Hematopoietic multipotent progenitor cell treated with erythropoietin and hydrocortisone succinate and interleukin-3 and kit ligand, for 8 days (in vitro differentiated cells): ENCODE measurements around the gene SNCG.
"Not testable (repeated sequence)": the region's sequence is repeated elsewhere in the genome, so short reads cannot be mapped to it uniquely, and the experiment has no call there.

ENCODE experiments used
- DNase-seq: peaks from one replicate; pipeline ENCODE4 v3.0.0-alpha.2; 2015

Gene SNCG

DNA sequence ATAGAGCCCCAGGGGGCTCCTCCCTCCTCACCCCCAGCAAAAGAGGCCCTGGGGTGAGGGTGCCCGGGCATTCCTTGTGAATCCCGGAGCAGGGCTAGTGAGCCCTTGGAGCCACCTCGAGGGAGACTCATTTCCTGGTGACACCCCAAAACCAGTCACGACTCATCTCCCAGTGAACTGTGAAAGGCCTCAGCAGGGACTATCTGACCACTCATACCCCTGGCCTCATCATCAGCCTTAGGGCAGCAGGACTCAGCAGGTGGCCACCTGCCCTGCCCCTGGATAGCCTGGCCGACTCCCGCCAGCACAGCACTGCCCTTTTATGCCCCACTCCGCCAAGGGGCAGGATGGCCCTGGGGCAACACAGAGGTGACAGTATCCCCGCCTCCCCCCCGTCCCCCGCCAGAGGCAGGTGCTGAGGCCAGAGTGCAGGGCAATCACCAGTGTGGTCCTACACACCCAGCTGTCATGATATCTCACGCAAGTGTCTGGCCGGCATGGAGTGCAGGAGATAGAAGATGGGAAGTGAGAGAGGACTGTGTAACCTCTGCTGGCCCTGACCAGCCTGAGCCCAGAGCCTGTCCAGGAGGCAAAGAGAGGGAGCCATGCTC, 3.2 kb downstream of the SNCG start:
- DNase-seq: no peak

DNA sequence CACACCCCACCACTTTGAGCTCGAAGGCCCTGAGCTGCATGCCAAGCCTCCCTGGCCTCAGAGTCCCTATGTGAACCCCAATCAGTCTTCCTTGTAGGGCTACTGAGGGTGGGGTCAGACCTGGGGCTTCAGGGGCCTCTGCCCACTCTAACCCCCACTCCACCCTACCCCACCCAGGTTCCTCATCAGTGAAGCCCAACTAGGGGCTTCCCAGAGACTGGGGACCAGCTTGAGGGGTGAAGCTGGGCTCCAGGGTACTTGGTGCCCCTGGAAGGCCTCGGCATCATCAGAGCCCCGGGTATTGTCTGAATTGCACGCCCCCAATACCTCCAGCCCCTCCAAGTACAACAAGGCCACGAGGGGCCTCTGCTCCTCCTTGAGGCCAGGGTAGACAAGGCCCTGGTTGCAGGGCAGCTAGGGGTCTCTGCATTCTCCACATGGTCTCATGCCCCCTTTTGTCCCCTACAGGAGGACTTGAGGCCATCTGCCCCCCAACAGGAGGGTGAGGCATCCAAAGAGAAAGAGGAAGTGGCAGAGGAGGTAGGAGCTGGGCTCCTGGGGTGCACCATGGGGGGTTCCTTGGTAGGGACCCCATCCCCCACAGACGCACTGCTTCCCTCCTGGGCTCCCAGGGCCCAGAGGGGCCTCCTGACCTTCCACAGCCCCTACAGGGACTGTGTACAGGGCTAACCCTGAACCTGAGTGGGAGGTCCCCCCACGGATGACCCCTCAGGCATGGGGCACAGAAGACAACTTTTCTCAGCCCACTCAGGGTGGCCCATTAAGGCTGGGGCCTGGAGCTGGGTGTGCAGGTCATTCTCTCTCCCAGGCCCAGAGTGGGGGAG, 4.0 kb downstream of the SNCG start:
- DNase-seq: no peak

DNA sequence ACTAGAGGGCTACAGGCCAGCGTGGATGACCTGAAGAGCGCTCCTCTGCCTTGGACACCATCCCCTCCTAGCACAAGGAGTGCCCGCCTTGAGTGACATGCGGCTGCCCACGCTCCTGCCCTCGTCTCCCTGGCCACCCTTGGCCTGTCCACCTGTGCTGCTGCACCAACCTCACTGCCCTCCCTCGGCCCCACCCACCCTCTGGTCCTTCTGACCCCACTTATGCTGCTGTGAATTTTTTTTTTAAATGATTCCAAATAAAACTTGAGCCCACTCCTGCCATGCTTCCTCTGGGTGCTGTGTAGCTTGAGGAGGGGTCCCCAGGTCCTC, 4.5 kb downstream of the SNCG start:
- DNase-seq: no peak

DNA sequence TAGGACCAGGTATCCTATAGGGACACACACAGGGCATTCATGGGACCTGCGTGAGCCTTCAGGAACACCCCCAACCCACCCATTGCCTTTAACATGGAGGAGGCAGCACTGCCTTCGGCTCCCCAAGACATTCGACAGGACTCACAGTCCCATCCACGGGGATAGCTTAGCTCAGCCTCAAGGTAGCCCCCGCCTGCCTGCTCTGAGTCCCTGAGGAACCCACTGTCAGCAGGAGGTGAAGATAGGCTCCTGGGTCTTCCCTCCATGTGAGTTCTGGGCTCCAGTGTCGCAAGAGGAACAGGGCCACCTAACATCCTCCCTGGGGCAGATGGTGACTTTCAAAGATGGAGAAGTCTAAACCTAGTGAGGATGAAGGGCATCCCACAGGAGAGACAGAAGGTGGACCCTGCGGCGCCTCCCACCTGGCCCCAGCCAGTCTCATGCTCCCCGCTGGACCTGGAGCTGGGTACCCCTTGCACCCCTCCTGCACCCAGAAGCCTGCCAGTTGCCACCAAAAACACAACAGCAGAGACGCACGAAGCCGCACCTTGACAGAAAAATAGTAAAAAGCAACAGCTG, 5.0 kb downstream of the SNCG start:
- no peak for DNase-seq

DNA sequence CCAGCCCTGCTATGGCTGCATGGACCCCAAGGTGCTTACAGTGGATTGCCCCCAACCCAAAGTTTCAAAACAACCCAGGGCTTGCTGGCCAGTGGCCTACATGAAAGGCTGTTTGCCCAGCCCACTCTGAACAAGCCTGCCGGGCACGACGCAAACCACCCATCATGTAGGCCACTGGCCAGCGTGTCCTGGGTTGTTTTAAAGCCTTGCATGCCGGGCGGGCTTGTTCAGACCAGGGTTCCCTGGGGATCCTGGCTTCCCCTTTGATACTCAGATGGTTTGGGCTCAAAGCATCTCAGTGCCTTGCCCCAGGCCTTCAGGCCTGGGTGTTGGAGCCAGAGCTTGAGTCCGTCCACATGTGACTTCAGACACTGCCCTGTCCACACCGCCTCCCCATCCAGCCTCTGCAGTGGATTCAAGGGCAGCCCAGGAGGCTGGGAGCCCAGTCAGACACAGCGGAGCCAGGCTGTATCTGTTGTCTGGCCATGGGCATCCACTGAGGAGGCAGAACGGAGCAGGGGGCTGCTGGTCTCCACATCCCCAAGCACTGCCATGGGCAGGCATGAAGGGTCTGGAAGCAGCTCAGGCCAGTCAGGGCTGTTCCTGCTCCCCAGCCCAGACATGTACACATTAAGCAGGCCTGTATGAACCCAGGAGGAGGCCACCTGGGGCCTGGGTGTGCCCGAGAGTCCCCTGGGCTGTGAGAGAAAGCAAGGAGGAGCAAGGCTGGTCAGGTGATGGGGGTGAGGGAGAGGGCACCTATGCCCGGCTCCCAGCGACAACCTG, 5.9 kb downstream of the SNCG start:
- no peak for DNase-seq

DNA sequence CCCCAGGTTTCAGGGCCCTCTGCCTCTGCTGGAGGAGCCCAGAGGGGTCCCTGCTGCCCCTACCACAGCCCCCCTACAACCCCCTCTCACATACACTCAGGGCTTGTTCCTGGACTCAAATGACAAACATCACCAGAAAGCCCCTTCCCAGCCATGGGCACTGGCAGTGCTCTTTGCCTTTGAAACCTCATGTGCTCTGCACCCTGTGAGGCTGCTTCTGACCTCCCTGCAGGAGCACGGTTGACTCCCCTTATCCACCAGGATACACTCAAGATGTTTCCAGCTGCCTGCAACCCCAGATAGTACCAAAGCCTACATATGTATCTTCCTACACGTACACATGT, 6.4 kb downstream of the SNCG start:
- no peak for DNase-seq

DNA sequence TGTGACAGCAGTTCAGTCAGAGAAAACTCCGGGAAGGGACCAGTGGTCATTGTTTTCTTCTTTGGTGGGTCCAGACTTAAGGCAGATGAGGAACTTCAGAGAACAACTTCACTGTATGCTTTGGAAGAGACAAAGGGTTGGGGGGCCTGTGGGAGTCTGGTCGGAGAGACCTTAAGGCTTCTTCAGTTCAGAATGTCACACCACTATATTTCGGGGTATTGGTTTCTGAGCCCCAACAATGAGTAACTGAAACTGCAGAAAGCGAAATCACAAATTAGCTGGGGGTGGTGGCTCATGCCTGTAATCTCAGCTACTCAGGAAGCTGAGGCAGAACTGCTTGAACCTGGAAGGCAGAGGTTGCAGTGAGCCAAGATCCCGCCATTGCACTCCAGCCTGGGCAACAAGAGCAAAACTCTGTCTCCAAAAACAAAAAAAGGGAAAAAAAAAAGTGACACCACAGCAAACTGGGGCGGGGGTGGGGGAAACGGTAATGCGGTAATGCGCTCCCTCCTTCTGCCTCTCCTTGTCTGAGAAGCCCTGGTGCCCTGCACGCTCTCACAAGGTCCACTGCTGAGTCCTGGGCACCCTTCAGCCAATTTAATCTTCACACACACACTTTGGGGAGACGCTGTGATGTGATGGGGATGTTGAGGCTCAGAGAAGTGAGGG, 7.7 kb downstream of the SNCG start:
- no peak for DNase-seq

DNA sequence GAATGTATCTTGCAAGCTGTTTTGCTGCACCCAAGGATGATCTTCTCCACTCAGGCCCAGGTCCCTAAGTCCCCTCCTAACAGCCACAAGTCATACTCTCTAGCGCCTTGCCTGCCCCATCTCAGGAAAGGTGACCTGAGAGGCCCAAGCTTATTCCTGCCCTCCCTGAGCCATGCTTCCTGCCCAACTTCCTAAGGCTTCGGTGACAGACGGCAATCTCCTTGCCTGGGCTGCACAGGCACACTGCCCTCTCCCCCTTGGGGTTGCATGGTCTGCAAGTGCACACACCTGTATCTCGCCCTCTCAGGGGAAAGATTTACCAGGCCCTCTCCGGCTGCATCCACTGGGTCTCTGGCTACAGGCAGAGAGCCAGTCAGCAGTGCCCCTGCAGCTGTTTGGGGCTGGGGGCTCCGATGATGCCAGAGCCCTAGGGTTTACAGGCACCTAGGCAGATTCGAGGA, 9.1 kb downstream of the SNCG start:
- no peak for DNase-seq

DNA sequence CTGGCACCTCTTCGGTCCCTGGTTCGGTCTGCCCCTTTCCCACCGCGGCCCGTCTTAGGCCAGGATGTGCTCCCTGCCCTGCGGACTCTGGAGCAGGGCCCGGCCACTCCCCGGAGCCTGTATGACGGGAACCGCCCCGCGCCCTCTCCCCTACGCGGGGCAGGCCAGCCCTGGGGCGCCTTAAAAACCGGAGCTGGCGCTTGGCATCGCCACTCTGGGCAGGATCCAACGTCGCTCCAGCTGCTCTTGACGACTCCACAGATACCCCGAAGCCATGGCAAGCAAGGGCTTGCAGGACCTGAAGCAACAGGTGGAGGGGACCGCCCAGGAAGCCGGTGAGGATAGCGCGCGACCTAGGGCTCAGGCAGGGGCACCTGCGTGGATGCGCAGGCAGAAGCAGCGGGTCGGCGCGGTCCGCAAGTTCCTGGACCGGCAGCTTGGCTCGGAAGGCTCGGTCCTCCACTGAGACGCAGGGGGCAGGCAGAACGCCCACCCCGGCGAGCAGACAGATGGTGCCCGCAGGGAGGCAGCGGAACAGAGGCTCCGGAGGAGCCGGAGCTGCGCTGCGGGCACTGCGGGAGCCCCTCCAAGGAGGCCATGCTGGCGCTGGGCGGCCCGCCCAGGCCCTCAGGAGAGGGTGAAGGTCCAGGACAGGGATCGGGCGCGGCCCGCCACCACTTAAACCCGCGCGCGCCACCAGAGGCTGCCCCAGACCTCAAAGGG, 10.0 kb downstream of the SNCG start, which contains the start of gene ADIRF:
Gene ADIRF (plus strand): TSS at position 212 of the 723 bp plus-strand sequence. CDS start 63 bp downstream, at position 275.
- DNase-seq: no peak

DNA sequence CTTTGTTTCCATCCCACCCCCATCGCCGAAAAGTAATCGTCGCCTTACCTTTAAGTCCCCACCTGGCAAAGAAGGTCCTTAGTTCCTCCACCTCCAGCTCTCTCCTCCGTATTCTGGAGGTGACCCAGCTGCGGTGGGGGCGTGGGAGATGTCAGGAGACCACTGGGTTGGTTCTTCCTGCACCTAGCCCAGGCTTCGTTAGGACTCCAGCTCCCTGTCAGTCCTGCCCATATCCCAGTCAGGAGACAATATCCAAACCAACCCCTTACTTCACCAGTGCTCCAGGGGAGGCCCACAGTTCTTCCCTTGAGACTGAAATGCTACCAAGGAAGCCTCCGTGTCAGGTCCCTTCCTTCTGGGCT, 10.6 kb downstream of the SNCG start:
- DNase-seq: no peak

DNA sequence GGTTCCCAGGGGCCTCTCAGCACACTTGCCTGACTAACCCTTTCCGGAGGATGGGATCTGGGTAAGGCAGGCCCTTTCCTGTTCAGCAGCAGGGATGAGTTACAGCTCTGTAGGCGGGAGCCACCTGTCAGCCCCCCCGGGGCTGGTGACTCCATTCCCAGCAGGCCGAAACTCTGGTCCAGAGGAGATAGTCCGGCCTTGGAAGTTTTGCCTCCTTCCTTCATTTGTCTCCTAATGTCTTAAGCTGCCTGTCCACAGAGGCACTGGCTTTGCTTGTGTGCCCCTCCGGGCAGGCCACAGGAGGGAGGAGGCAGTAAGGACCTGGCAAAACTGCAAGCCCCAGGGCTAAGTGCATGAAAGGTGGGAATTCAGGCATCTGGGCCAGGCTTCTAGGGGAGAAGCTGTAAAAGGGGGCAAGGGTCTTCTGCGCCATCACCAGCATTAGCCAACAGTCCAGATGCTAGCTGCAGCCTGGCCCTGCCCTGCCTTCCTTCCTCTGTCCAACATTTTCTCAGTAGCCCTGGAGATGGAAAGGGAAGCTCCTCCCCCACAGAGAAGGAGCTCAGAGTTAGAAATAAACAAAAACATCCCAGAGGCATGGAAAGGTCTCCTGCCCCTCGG, 11.1 kb downstream of the SNCG start:
- DNase-seq: no peak

DNA sequence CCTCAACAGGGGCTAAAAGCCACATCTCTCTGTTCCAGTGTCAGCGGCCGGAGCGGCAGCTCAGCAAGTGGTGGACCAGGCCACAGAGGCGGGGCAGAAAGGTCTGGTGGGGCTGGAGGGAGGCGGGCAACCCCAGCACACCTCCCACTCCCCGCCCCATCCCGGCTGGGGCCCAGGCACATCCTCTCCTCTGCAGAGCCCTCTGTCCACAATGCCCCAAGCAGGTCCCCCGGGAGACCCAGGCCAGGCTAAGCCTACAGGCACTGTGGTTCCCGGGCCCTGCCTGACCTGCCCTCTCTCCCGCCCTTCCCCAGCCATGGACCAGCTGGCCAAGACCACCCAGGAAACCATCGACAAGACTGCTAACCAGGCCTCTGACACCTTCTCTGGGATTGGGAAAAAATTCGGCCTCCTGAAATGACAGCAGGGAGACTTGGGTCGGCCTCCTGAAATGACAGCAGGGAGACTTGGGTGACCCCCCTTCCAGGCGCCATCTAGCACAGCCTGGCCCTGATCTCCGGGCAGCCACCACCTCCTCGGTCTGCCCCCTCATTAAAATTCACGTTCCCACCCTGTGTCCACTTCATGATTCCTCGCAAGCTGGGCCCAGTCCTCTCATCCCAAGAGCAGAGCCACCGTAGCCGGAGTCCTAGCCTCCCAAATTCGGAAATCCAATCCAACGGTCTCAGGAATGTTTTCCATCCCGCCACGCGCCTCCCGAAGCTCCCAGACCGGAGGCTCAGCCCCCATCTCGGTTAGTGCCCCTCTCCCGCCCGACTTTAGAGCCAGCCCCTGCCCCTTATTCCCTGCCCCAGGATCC, 12.0 kb downstream of the SNCG start:
- no peak for DNase-seq

DNA sequence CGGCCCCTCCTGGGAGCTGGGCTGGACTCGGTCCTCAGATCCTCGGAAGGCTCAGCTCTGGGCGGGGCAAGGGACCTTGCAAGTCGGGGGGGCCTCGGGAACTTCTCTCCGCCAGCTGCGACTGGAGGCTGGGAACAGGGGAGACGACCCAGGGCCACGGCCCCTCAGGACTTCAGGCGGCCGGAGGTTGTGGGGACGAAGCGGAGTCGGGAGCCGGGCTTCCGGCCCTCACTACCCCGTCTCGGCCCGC, 12.5 kb downstream of the SNCG start:
- no peak for DNase-seq

DNA sequence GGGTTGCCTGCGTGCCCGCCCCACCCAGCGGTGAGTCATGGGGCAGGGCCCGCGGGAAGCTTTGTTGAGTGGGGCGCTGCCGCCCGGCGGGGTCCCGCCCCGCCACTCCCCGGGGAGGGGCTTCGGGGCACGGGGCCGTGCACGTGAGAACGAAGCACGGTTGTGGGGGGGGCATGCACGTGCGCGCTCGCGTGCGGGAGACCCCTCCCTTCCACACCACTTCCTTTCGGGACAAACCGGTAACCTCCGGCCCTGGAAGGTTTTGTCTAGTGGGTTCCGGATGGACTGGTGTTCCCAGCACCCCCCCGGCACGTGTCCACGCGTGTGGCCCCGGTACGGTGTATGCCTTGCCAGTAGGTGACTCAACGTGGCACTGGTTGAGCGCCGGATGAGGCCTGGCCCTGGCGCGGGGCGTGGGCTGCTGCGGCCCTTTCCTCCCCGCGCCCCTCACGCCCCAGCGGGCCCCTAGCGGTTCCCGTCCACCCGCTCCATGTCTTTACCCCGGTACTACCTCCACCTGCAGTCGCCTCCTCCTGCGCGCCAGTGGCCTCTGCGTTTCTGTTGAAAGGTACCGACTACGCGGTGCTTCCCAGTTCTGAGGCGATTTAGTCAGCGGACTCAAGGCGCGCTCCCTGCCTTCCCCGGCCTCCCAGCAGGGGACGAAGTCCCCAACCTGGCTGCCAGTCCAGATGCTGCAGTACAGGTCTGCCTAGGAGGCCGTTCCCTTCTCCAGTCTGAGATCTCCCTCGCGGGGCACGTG, 13.0 kb downstream of the SNCG start:
- DNase-seq: peak; percentile 79

DNA sequence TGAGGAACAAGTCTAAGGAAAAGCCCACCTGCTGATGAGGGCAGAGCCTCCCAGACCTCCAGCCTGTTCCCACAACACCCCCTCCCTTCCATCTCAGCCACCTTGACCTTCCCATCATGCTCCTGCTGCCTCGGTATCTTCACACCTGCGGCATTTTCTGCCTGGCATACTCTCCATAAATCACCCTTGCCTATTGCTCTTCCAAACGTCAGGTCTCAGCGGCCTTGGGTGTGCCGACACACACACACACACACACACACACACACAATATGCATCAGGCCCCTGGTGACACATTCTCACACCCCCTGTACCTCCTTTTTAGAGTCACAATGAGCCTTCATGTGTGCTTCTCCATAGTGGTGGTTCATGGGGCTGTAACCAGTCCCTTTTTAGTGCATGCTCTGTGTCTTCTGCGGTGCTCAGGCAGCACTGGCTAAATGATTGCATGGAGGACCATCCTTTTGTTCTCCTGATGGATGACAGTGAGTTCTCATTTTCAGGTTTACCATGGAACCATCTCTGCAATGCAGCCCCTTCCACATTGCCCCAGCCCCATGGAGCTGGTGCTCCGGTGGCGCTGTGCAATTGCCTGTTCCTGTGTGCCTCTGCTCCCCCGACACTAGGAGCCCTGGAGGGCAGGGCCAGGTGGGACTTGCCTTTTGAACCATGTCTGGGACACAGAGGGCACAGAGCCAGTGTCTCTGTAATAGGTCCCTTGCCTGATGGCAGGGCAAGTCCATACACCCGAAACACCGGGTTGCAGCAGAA, 14.4 kb downstream of the SNCG start:
- no peak for DNase-seq

DNA sequence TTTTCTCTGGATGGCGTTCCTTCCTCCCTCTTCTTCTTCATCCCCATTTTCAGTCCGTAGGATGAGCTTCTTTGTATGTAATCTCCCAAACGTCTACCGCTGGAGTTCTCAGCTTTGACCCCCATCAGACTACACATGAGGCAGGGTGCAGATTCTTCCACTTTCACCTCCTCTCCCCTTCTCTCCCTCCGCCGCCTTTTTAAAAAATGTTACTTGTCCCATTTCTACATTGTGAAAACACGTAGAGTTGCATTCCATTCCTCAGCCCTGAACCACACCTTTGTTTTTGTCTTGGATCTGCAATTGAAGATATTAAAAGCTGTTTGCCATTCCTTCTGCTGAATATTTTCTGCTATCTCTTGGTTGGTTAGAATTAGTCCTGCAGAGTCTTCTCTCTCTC, 16.1 kb downstream of the SNCG start:
- no peak for DNase-seq

DNA sequence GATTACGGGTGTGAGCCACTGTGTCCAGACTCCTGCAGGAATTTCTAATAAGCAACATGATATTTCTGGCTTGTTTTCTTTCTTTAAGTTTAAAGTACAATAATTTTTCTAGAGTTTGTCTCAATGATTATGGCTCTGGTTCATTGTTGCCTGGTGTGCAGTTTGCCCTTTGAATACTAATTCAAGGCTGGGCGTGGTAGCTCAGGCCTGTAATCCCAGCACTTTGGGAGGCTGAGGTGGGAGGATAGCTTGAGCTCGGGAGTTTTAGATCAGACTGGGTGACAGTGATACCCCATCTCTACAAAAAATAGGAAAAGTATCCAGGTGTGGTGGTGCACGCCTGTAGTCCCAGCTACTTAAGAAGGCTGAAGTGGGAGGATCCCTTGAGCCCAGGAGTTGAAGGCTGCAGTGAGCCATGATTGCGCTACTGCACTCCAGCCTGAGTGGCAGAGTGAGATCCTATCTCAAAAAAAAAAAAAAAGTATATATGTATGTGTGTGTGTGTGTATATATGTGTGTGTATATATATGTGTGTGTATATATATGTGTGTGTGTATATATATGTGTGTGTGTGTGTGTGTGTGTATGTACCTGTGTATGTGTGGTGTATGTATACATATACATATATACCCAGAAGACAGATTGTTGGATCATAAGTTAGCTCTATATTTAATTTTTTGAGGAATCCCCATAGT, 18.1 kb downstream of the SNCG start:
- no peak for DNase-seq

DNA sequence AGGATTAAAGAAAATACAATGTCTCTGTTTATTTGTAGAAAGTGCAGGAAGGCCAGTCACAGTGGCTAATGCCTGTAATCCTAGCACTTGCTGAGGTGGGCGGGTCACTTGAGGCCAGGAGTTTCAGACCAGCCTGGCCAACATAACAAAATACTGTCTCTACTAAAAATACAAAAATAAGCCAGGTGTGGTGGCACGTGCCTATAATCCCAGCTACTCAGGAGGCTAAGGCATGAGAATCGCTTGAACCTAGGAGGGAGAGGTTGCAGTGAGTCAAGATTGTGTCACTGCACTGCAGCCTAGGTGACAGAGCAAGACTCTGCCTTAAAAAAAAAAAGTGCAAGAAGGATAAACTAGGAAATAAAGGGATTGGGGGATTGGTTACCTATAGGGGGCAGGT, 20.1 kb downstream of the SNCG start:
- DNase-seq: not testable (repeated sequence)

DNA sequence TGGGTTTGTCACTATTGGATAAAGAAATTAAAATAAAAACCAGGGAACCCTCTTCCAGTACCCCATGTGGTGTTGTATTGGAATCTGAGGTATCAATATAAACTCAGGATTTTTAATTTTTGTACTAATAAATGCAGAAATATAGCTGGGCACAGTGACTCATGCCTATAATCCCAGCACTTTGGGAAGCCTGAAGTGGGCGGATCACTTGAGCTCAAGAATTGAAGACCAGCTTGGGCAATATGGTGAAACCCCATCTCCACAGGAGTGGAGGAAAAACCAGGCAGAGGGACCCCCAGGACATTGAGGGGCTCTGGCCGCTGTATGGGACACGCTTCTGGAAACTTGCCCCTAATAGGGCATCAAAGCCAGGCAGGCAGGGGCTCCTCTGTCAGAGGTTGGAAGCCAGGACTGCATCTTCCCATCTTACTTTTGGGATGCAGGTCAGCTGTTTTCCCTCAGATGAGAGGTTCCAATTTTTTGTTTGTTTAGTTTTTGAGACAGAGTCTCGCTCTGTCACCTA, 21.0 kb downstream of the SNCG start:
- DNase-seq: no peak
